ENCODE results near the gene FIGNL2. TPM values are rescaled to one million over a fixed set of nuclear protein-coding genes. Genes with fewer than 3 reads are reported as not detected.
A peak's percentile ranks its signal among the peaks of the same experiment; 100 is the strongest.

The FIGNL2 gene
- total and polyA plus RNA-seq, 4 donors: 0.06 to 0.70 (median 0.33) TPM

DNA sequence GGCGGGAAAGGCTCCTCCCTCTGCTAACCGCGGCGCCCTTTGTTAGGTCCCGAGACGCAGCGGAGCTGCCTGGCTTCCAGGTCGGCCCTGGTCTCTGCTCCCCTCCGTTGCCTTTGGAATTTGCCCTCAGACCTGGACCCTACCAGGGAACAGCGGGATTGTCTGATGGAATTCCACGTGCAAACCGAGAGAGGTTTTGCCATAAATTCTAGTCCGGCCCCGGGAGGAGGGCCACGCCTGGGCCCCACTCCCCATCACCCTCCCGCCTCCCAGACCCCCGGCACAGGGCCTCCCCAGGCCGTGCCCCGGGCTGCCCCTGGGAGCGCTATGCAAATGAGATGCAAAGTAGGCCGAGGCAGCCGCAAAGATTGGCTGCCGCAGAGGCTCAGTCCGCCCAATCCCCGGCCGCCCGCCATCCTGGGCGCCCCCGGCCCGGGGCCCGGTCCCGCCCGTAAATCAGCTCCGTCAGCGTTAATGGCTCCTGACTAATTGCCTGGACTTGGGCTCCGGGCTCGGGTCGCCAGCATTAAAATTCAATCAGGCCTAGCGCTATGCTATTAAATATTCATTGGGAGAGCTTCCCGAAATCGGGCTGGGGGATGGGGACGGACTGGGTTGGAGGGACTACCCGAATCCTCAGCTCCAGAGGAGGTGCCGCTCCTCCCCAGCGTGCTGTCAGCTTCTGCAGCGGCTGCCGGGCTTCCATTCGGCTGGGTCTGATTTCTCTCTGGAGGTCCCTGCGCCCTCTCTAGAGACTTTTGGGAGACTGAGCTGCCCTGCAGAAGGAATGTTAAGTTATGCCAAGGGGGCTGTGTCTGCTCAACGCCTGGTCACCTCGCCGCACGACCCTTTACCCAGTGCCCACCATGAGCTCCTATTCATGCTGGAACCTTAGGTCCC lies 15.7 kb upstream of the FIGNL2 start:
- Histone ChIP-seq H3K4me3 (ENCODE audit: low read depth in 1 of 3, low read length in 3 of 3) (peak overlapping the region in 1 of 3 donors; percentile 26), H3K9ac (ENCODE audit: low read depth in 1 of 2, low read length in 2 of 2) (no peak overlapping the region), H3K4me1 (ENCODE audit: control insufficient read depth in 4 of 4, insufficient read depth in 4 of 4, low read length in 3 of 4) (peaks cover 0 to 15% (median 5%) of the 10 kb centered on the region in 4 donors), H3K27ac (ENCODE audit: low read depth in 1 of 2, low read length in 2 of 2) (no peak overlapping the region), H3K9me3 (ENCODE audit: control insufficient read depth in 4 of 4, low read length in 3 of 4) (no peaks in the 10 kb centered on the region), H3K27me3 (ENCODE audit: control insufficient read depth in 4 of 4, insufficient read depth in 4 of 4, low read length in 3 of 4) (no peaks in the 10 kb centered on the region), H3K36me3 (ENCODE audit: control insufficient read depth in 4 of 4, insufficient read depth in 3 of 4, low read depth in 1 of 4, low read length in 3 of 4) (no peaks in the 10 kb centered on the region)
- TF ChIP-seq JUND (IDR thresholded peaks at IDR 0.05) (no peak), YY1 (IDR thresholded peaks at IDR 0.05) (peak; percentile 18), EGR1 (IDR thresholded peaks at IDR 0.05; ENCODE audit: low read depth in 2 of 2) (no peak), RXRA (IDR thresholded peaks at IDR 0.05) (peak; percentile 39 to 47), FOXA2 (IDR thresholded peaks at IDR 0.05) (no peak), MAX (IDR thresholded peaks at IDR 0.05) (peak; percentile 14), HNF4A (conservative IDR thresholded peaks at IDR 0.05) (peak; percentile 87 to 90), GABPA (IDR thresholded peaks at IDR 0.05 in 1 of 2, conservative IDR thresholded peaks at IDR 0.05 in 1 of 2) (no peak), HNF4G (IDR thresholded peaks at IDR 0.05) (peak; percentile 69), RAD21 (IDR thresholded peaks at IDR 0.05) (no peak), REST (IDR thresholded peaks at IDR 0.05) (no peak), FOXA1 (IDR thresholded peaks at IDR 0.05) (no peak), NR2F2 (IDR thresholded peaks at IDR 0.05) (no peak), TAF1 (conservative IDR thresholded peaks at IDR 0.05) (no peak), SP1 (IDR thresholded peaks at IDR 0.05) (peak; percentile 74)
- TF ChIP-seq, protein P1, sequence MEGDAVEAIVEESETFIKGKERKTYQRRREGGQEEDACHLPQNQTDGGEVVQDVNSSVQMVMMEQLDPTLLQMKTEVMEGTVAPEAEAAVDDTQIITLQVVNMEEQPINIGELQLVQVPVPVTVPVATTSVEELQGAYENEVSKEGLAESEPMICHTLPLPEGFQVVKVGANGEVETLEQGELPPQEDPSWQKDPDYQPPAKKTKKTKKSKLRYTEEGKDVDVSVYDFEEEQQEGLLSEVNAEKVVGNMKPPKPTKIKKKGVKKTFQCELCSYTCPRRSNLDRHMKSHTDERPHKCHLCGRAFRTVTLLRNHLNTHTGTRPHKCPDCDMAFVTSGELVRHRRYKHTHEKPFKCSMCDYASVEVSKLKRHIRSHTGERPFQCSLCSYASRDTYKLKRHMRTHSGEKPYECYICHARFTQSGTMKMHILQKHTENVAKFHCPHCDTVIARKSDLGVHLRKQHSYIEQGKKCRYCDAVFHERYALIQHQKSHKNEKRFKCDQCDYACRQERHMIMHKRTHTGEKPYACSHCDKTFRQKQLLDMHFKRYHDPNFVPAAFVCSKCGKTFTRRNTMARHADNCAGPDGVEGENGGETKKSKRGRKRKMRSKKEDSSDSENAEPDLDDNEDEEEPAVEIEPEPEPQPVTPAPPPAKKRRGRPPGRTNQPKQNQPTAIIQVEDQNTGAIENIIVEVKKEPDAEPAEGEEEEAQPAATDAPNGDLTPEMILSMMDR (IDR thresholded peaks at IDR 0.05; ENCODE audit: low read depth, low read length, missing input control): no peak
- TF ChIP-seq, protein P2, sequence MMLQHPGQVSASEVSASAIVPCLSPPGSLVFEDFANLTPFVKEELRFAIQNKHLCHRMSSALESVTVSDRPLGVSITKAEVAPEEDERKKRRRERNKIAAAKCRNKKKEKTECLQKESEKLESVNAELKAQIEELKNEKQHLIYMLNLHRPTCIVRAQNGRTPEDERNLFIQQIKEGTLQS (IDR thresholded peaks at IDR 0.05): no peak
- TF ChIP-seq, protein P3, sequence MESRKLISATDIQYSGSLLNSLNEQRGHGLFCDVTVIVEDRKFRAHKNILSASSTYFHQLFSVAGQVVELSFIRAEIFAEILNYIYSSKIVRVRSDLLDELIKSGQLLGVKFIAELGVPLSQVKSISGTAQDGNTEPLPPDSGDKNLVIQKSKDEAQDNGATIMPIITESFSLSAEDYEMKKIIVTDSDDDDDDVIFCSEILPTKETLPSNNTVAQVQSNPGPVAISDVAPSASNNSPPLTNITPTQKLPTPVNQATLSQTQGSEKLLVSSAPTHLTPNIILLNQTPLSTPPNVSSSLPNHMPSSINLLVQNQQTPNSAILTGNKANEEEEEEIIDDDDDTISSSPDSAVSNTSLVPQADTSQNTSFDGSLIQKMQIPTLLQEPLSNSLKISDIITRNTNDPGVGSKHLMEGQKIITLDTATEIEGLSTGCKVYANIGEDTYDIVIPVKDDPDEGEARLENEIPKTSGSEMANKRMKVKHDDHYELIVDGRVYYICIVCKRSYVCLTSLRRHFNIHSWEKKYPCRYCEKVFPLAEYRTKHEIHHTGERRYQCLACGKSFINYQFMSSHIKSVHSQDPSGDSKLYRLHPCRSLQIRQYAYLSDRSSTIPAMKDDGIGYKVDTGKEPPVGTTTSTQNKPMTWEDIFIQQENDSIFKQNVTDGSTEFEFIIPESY (IDR thresholded peaks at IDR 0.05): no peak
- WGBS: 27% methylated on average over 53 of the region's 53 CpGs
- peak; percentile 46 for DNase-seq (ENCODE audit: low spot score)
